HL-60 (cell line): ENCODE results near the gene TSHZ3.

Experiments
- DNase-seq, 2 experiments: peaks; one replicate each; pipeline ENCODE4 v3.0.0-alpha.2; 2010 to 2020; ENCODE audit warnings: low read depth in 1 of 2, low spot score in 1 of 2
- H3K27ac ChIP-seq: fragments of 250-450 bp; sonication (Bioruptor Pico); replicated peaks from 2 replicates; pipeline ENCODE4 v1.5.1; 2020; ENCODE audit warnings: mild to moderate bottlenecking, moderate library complexity
- H3K27me3 ChIP-seq: fragments of 250-450 bp; sonication (Bioruptor Pico); 2 replicates; pipeline ENCODE4 v1.5.1; 2021; ENCODE audit warnings: mild to moderate bottlenecking, moderate library complexity; ENCODE audit not compliant: insufficient read depth, poor library complexity, severe bottlenecking
- H3K4me3 ChIP-seq: replicated peaks from 2 replicates; pipeline ENCODE4 v1.5.1; 2011; ENCODE audit warnings: mild to moderate bottlenecking, control low read depth, low read length; ENCODE audit not compliant: insufficient read depth
- GABPA ChIP-seq: IDR thresholded peaks from 2 replicates; pipeline ENCODE4 v1.6.1; 2012; ENCODE audit warnings: low read depth
- POLR2AphosphoS5 ChIP-seq: IDR thresholded peaks from 2 replicates; pipeline ENCODE4 v1.6.1; 2012; ENCODE audit warnings: low read depth
- SPI1 ChIP-seq: IDR thresholded peaks from 2 replicates; pipeline ENCODE4 v1.6.1; 2012; ENCODE audit warnings: low read depth, mild to moderate bottlenecking, borderline replicate concordance
- TF ChIP-seq, protein P1 (sequence below): IDR thresholded peaks from one replicate; pipeline ENCODE4 v1.5.1; 2011; ENCODE audit warnings: low read length, control low read depth, inconsistent platforms; ENCODE audit not compliant: insufficient read depth
- TF ChIP-seq, protein P2 (sequence below): IDR thresholded peaks from 2 replicates; pipeline ENCODE4 v1.6.1; 2012; ENCODE audit warnings: low read depth; ENCODE audit not compliant: insufficient replicate concordance

The TSHZ3 gene

DNA sequence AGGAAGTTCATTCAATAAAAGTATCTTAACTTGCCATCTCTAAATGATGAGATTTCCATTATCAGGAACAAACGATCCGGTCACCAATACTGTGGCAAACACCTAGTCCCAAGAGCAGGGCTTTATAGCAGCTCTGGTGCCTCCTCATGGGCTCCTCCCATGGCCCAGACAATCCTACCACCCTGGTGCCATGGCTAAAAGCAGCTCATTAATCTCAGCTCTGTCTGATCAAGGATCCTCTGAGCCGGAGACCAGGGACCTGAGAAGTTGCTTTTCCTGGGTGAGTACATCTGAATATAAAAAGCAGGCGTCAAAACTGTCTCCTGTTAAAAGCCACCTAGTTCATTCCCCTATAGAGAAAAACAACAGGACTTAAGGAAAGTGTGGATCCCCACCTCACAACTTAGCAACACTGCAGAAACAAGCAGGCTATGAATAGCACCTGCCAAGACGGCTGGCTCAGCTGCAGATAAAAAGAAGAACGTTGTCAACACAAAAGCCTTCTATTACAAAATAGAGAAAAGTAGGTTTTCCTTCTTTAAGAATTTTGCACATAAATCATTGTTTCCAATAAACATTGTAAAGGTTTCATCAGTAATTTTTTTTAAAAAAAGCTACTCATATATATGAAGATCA is 30.3 kb downstream of the TSHZ3 start:
- Histone ChIP-seq H3K27me3 (no peaks in the 10 kb centered on the region), H3K4me3 (no peak overlapping the region), H3K27ac (no peak overlapping the region)
- no peak for TF ChIP-seq POLR2AphosphoS5
- TF ChIP-seq SPI1 = no peak
- TF ChIP-seq GABPA = no peak
- TF ChIP-seq, protein P1, sequence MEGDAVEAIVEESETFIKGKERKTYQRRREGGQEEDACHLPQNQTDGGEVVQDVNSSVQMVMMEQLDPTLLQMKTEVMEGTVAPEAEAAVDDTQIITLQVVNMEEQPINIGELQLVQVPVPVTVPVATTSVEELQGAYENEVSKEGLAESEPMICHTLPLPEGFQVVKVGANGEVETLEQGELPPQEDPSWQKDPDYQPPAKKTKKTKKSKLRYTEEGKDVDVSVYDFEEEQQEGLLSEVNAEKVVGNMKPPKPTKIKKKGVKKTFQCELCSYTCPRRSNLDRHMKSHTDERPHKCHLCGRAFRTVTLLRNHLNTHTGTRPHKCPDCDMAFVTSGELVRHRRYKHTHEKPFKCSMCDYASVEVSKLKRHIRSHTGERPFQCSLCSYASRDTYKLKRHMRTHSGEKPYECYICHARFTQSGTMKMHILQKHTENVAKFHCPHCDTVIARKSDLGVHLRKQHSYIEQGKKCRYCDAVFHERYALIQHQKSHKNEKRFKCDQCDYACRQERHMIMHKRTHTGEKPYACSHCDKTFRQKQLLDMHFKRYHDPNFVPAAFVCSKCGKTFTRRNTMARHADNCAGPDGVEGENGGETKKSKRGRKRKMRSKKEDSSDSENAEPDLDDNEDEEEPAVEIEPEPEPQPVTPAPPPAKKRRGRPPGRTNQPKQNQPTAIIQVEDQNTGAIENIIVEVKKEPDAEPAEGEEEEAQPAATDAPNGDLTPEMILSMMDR = no peak
- TF ChIP-seq, protein P2, sequence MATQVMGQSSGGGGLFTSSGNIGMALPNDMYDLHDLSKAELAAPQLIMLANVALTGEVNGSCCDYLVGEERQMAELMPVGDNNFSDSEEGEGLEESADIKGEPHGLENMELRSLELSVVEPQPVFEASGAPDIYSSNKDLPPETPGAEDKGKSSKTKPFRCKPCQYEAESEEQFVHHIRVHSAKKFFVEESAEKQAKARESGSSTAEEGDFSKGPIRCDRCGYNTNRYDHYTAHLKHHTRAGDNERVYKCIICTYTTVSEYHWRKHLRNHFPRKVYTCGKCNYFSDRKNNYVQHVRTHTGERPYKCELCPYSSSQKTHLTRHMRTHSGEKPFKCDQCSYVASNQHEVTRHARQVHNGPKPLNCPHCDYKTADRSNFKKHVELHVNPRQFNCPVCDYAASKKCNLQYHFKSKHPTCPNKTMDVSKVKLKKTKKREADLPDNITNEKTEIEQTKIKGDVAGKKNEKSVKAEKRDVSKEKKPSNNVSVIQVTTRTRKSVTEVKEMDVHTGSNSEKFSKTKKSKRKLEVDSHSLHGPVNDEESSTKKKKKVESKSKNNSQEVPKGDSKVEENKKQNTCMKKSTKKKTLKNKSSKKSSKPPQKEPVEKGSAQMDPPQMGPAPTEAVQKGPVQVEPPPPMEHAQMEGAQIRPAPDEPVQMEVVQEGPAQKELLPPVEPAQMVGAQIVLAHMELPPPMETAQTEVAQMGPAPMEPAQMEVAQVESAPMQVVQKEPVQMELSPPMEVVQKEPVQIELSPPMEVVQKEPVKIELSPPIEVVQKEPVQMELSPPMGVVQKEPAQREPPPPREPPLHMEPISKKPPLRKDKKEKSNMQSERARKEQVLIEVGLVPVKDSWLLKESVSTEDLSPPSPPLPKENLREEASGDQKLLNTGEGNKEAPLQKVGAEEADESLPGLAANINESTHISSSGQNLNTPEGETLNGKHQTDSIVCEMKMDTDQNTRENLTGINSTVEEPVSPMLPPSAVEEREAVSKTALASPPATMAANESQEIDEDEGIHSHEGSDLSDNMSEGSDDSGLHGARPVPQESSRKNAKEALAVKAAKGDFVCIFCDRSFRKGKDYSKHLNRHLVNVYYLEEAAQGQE = no peak
- DNase-seq = no peak

DNA sequence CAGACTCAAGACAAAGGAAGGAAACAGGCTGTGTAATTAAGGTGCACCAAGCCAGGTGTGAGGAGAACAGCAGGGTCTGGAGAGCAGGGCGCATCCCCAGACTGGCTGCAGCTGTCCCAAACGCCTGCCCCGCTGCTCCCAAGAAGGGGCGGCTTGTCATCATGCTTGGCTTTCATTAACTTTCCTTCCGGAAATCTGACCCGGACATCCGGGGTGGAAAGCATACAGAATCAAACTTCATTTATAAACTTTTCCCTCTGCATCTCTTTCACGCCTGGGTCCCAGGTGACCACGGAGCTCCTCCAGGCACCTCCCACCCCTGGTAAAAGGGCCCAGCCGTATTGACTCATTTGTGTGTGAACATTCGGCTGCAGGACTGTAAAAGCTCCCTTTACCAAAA is 31.7 kb downstream of the TSHZ3 start:
- Histone ChIP-seq H3K27ac (peak overlapping the region; percentile 92), H3K4me3 (no peak overlapping the region)

DNA sequence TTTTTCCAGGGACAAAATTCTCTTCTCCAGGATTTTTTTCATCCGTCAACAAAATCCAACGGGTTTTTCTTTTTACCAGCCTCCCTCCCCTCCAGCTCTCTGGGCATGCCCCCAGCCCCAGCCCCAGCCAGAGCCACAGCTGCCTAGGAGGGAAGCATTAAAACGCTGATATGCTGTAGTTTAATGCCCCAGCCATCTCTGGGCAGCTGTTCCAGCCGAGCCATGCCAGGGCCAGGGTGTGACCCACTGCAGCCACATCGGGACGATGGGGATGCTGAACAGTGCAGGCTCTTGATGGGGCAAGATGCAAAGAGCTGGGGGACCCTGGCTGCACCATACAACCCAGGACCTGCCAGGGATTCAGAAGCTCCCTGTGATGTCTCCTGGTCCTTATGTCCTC is 32.1 kb downstream of the TSHZ3 start:
- Histone ChIP-seq H3K27ac (peak overlapping the region; percentile 92), H3K27me3 (no peaks in the 10 kb centered on the region), H3K4me3 (no peak overlapping the region)
- TF ChIP-seq, protein P1 = no peak
- TF ChIP-seq POLR2AphosphoS5 (no peak), GABPA (no peak), SPI1 (no peak)
- TF ChIP-seq, protein P2 = no peak
- no peak for DNase-seq

More for the DNA sequence above, 31.7 kb downstream of the TSHZ3 start:
- TF ChIP-seq POLR2AphosphoS5 (no peak), GABPA (no peak)
- TF ChIP-seq, protein P2 = no peak
- no peak for DNase-seq
- no peaks in the 10 kb centered on the region for H3K27me3 ChIP-seq
